ENCODE data around the gene SLC35E2B.
A peak's percentile ranks its signal among the peaks of the same experiment; 100 is the strongest.

The SLC35E2B gene

GRCh38 chr1:1623181-1623630 lies 69.4 kb downstream of the SLC35E2B start:
- no peak for DNase-seq

- no peak for DNase-seq
Measured at GRCh38 chr1:1622788-1623094, 69.9 kb downstream of the SLC35E2B start.

- no peak for DNase-seq
Measured at GRCh38 chr1:1622010-1622787, 70.4 kb downstream of the SLC35E2B start.

- DNase-seq: no peak
Measured at GRCh38 chr1:1621173-1622009, 71.2 kb downstream of the SLC35E2B start.

GRCh38 chr1:1620433-1621139 lies 72.0 kb downstream of the SLC35E2B start:
- no peak for DNase-seq

- peak in 1 of 2 experiments; percentile 40 for DNase-seq
Measured at GRCh38 chr1:1619917-1620361, 72.7 kb downstream of the SLC35E2B start.

GRCh38 chr1:1618396-1619068 lies 74.1 kb downstream of the SLC35E2B start:
- DNase-seq: no peak

- no peak for DNase-seq
Measured at GRCh38 chr1:1617925-1618324, 74.7 kb downstream of the SLC35E2B start.

GRCh38 chr1:1617516-1617915 lies 75.1 kb downstream of the SLC35E2B start:
- DNase-seq: no peak

- DNase-seq: no peak
Measured at GRCh38 chr1:1616838-1617237, 75.8 kb downstream of the SLC35E2B start.

GRCh38 chr1:1616045-1616790 lies 76.4 kb downstream of the SLC35E2B start:
- DNase-seq: peak in 1 of 2 experiments; percentile 54

- peak; percentile 90 to 99 for DNase-seq
Measured at GRCh38 chr1:1615256-1616044, 77.1 kb downstream of the SLC35E2B start, which contains the start of gene MIB2. Gene MIB2 (plus strand): TSS chr1:1615500. CDS start chr1:1623453, 7,953 bp downstream.

- no peak for DNase-seq
Measured at GRCh38 chr1:1614954-1615255, 77.7 kb downstream of the SLC35E2B start.

GRCh38 chr1:1614204-1614953 lies 78.2 kb downstream of the SLC35E2B start:
- no peak for DNase-seq

- no peak for DNase-seq
Measured at GRCh38 chr1:1613509-1614082, 79.0 kb downstream of the SLC35E2B start.

- no peak for DNase-seq
Measured at GRCh38 chr1:1612104-1612400, 80.5 kb downstream of the SLC35E2B start.

- no peak for DNase-seq
Measured at GRCh38 chr1:1610796-1611195, 81.8 kb downstream of the SLC35E2B start.

GRCh38 chr1:1609822-1610485 lies 82.6 kb downstream of the SLC35E2B start:
- no peak for DNase-seq

All from NCI-H526 (cell line).